Brain microvascular endothelial cell (primary cell): ENCODE data around the gene TAS2R41.
"Not testable (repeated sequence)": the region's sequence is repeated elsewhere in the genome, so short reads cannot be mapped to it uniquely, and the experiment has no call there.

Experiments used
- DNase-seq: peaks from one replicate; pipeline ENCODE4 v3.0.0-alpha.2; 2020
- H3K27ac ChIP-seq: fragments of 250-450 bp; sonication (Bioruptor Pico); 2 replicates; pipeline ENCODE4 v1.5.1; 2020; ENCODE audit warnings: mild to moderate bottlenecking, moderate library complexity
- H3K27me3 ChIP-seq: fragments of 250-450 bp; sonication (Bioruptor Pico); replicated peaks from 2 replicates; pipeline ENCODE4 v1.5.1; 2020; ENCODE audit warnings: mild to moderate bottlenecking
- H3K36me3 ChIP-seq: fragments of 250-450 bp; sonication (Bioruptor Pico); replicated peaks from 2 replicates; pipeline ENCODE4 v1.5.1; 2020; ENCODE audit warnings: mild to moderate bottlenecking
- H3K4me3 ChIP-seq: 2 replicates; pipeline ENCODE4 v1.5.1; 2011; ENCODE audit warnings: low read depth, mild to moderate bottlenecking, control low read depth, low read length, moderate library complexity
- CTCF ChIP-seq: IDR thresholded peaks from 2 replicates; pipeline ENCODE4 v1.5.1; 2011; ENCODE audit warnings: low read depth, mild to moderate bottlenecking, moderate library complexity, low read length, control low read depth, inconsistent platforms; ENCODE audit errors: missing control alignments
- in situ Hi-C: cut with HindIII; loops from 2 replicates; pipeline ENCODE4 v1.10.0; 2017; ENCODE audit warnings: low sequenced_read_pairs, low pct_ligation_motif_present

Gene TAS2R41

GRCh38 chr7:143462045-143462444 lies 15.6 kb upstream of the TAS2R41 start:
- TF ChIP-seq CTCF = no peak
- DNase-seq = no peak
- Histone ChIP-seq H3K36me3 (no peaks in the 10 kb centered on the region), H3K27ac (no peak overlapping the region), H3K27me3 (no peaks in the 10 kb centered on the region), H3K4me3 (no peak overlapping the region)
- in situ Hi-C loops = no loop called here

- TF ChIP-seq CTCF = no peak
- no peaks in the 10 kb centered on the region for H3K27me3 ChIP-seq
Observed at GRCh38 chr7:143463556-143463955, 14.1 kb upstream of the TAS2R41 start.

GRCh38 chr7:143463957-143464356 lies 13.7 kb upstream of the TAS2R41 start:
- Histone ChIP-seq H3K27ac (no peak overlapping the region), H3K36me3 (no peaks in the 10 kb centered on the region), H3K4me3 (no peak overlapping the region), H3K27me3 (no peaks in the 10 kb centered on the region)
- in situ Hi-C loops = no loop called here
- no peak for DNase-seq
- no peak for TF ChIP-seq CTCF

More at GRCh38 chr7:143463556-143463955, 14.1 kb upstream of the TAS2R41 start:
- DNase-seq = no peak
- in situ Hi-C loops = no loop called here
- Histone ChIP-seq H3K27ac (no peak overlapping the region), H3K36me3 (no peaks in the 10 kb centered on the region), H3K4me3 (no peak overlapping the region)

GRCh38 chr7:143467724-143468123 lies 9.9 kb upstream of the TAS2R41 start:
- H3K27ac ChIP-seq = no peak overlapping the region
- TF ChIP-seq CTCF = no peak

GRCh38 chr7:143472071-143472689 lies 5.5 kb upstream of the TAS2R41 start:
- in situ Hi-C loops, H3K36me3 ChIP-seq, H3K4me3 ChIP-seq, H3K27me3 ChIP-seq, H3K27ac ChIP-seq: not testable (repeated sequence)
- peak; percentile 44 for DNase-seq

More at GRCh38 chr7:143467724-143468123, 9.9 kb upstream of the TAS2R41 start:
- no peak for DNase-seq
- H3K36me3 ChIP-seq = no peaks in the 10 kb centered on the region
- H3K4me3 ChIP-seq = no peak overlapping the region
- in situ Hi-C loops = no loop called here
- no peaks in the 10 kb centered on the region for H3K27me3 ChIP-seq

GRCh38 chr7:143479055-143479766 lies 1.5 kb downstream of the TAS2R41 start:
- no peaks in the 10 kb centered on the region for H3K27me3 ChIP-seq
- TF ChIP-seq CTCF = no peak
- no peak for DNase-seq
- H3K4me3 ChIP-seq = no peak overlapping the region
- in situ Hi-C loops = no loop called here
- no peaks in the 10 kb centered on the region for H3K36me3 ChIP-seq
- no peak overlapping the region for H3K27ac ChIP-seq
